Stimulated activated CD4-positive, alpha-beta T cell treated with anti-CD3 and anti-CD28 coated beads, Interleukin-15, amount 100 ng/mL, for 24 hours (primary cell): ENCODE results near the gene TBL1Y.
"Not testable (repeated sequence)": the region's sequence is repeated elsewhere in the genome, so short reads cannot be mapped to it uniquely, and the experiment has no call there.

Experiments used
- DNase-seq: peaks from one replicate; pipeline ENCODE4 v3.0.0-alpha.2; 2020

Gene TBL1Y

DNA sequence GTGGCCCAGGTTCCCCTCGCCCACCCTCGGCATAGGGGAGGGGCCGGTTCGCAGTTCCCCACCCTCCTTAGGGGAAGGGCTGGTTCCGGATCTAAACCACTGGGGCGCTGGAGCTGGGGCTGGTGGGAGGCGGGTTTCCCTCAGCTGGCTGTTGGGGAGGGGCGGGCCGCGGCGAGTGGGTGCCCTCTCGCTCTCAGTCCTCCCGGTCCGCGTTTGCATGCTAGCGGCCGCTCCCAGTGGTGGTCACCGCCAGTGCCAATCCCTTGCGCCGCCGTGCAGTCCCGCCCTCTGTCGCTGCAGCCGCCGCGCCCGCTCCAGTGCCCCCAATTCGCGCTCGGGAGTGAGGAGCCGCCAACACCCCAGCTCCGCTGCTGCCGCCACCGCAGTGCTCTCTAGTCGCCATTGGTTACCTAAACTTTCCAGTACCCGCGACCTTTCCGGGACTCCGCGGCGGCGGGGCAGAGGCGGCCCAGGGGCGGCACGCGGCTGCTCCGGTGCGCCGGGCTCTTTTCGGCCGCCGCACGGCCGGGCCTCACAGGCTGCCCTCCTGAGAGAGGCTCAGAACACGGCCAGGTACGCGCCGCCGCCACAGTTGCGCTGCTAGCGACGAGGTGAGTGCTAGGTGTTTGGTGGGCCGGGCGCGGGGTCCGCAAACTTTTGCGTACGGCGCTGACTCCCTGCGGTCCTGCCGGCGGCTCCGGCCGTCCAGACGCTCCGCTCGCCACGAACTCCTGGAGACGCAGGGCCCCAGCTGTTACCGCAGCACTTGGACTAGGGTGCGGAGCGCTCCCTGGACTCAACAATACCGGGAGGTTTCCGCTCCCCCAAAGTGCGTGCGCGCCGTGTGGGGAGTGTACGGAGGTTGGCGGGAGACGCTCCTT lies at the start of gene TBL1Y:
TBL1Y (plus strand) TSS at position 326 of the 881 bp plus-strand sequence. CDS start 114,388 bp downstream, outside the sequence.
- DNase-seq: peak; percentile 16

DNA sequence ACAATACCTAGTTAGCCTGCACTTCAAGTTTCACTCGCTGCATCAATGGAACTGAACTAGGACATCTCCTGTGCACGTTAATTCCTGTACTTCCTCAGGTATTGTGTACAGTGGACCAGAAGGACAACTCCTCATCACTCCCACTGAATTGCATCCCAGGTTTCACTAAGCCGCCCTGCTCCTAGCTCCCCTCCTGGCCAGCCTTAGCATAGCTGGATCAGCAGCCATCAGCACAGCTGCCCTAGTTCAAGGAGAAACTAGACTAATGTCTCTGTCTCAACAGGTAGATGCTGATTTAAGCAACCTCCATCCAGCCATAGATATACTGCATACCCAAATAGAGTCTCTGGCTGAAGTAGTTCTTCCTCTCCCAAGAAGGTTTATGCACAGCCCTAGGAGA lies 16.0 kb upstream of the TBL1Y start:
- no peak for DNase-seq

DNA sequence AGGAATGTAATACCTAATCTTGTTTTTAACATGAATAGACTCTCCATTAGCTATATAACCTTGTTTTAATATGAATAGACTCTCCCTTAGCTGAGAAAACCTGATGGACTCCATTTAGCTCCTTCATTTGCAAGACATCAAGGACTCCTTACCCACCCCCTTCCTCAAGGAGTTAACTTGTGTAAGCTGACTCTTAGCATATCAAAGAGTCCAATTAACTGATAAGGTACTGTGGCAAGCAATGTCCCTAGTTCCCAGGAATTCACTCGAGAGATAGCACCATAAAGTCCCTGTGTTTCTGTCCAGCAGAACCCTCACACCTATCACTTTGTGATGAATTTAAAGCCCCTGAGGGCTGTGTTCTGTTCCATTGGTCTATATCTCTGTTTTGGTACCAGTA lies 15.3 kb upstream of the TBL1Y start:
- no peak for DNase-seq

- DNase-seq: not testable (repeated sequence)
These were observed 8.4 kb upstream of the TBL1Y start for GRCh38 chrY:6902116-6902515.

DNA sequence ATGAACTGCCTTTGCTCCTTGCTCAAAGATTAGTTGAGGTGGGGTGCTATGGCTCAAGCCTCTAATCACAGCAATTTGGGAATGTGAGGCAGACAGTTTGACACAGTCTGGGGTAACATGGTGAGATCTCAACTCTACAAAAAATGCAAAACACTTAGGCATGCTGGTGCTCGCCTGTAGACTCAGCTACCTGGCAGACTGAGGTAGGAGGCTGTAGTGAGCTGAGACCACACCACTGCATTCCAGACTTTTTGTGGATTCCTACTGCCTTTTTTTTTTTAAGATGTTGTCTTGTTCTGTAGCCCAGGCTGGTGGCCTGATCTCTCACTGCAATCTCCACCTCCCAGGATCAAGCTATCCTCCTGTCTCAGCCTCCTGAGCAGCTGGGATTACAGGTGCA lies 2.9 kb upstream of the TBL1Y start:
- no peak for DNase-seq

- not testable (repeated sequence) for DNase-seq
These were observed 2.5 kb upstream of the TBL1Y start for GRCh38 chrY:6908021-6908420.

- DNase-seq: no peak
These were observed 1.4 kb upstream of the TBL1Y start for GRCh38 chrY:6909118-6909521.

GRCh38 chrY:6909856-6910255 lies 641 bp upstream of the TBL1Y start:
- no peak for DNase-seq

DNA sequence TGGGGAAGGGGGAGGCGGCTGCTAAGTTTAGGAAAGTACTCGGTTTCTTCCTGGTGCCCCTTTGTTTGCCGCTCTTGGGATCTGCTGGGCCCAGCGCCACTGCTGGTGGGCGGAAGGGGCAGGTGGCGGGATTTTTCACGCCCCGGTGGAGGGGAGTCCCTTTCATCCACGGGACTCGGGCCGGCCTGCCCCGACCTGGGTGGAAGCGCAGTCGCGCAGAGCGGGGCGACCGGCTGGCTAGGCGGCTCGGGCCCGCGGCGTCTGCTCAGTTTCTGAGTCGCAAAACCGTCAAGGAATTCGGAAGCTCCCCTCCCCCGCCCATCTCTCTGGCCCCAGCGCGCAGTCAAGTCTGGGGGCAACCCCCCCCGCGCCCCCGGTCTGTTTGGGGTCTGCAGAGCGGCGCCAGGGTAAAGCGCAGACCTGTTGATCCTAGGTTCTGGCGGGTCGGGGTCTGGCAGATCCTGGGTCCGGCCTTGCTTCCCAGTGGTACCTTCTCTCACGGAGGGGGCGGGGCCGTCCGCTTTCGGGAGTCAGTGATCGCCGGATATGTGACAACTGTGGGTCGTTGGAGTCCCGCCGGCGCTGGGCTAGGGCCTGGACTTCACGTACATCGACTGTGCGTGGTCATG lies 870 bp downstream of the TBL1Y start, which contains the start of gene AMELY:
AMELY (minus strand) TSS at position 500 of the 629 bp plus-strand sequence. CDS start 39,144 bp downstream, outside the sequence.
- peak; percentile 1 for DNase-seq

GRCh38 chrY:6913362-6913761 lies 2.9 kb downstream of the TBL1Y start:
- DNase-seq: no peak

GRCh38 chrY:6921061-6921460 lies 10.6 kb downstream of the TBL1Y start:
- no peak for DNase-seq

GRCh38 chrY:6928265-6928664 lies 17.8 kb downstream of the TBL1Y start:
- DNase-seq: no peak

DNA sequence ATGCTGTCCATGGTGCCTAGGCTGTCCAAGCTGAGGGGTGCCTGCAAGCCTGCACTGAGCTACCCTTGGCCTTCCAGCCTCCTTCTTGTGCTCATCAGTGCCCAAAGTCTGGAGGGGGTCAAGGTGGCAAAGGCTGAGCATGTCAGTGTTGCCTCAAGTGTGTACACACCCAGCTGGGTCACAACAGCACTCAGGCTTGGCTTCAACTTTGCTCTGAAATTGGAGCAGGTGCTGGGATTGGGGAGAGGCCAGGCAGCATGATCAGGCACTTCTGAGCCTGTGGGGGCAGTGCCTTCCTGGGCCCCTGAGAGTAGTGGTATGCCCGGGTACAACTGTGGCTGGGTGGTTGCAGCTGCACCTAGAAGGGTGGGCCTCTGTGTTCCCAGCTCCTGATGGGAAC lies 18.7 kb downstream of the TBL1Y start:
- no peak for DNase-seq

DNA sequence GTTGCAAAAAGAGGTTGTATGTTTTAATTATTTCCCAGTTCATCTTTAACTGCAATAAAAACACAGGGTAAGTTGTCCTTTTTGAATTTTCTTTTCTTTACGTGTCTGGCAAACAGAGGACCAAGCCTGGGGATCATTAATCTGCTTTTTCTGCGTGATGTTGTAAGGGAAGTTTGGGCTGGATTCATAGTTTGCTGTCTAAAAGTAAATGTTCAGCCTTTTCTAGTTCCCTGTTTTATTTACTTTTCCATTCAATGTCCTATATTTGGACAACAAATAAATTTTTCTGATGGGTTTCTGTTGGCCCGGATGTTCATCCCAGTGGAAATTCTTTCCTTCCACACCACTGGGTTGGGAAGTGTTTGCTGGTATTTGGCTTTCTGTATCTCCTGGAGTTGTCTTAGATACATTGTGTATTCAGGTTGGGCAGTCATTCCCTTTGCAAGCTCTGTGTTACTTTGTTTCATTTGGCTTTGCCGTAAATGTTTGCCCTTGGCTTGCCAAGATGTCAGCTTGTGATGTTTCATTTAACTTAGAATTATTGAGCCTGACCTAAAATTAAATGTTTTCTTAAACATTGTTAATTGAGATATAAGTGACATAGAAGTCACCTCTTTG lies 21.4 kb downstream of the TBL1Y start:
- DNase-seq: no peak

DNA sequence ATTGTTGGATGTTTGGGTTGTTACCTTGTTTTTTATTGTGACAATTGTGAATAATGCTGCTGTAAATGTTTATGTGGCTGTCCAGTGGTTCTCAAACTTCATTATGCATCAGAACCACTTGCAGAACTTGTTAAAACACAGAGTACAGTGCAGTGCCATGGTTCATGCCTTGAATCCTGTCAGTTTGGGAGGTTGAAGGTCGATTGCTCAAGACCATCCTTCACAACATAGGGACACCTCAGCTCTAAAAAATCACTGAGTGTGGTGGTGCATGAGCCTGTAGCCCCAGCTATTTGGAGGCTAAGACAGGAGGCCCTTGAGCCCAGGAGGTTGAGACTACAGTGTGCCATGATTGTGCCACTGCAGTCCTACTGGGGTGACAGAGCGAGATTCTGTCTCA lies 25.0 kb downstream of the TBL1Y start:
- DNase-seq: no peak

- no peak for DNase-seq
These were observed 37.2 kb downstream of the TBL1Y start for GRCh38 chrY:6947695-6948094.

GRCh38 chrY:6948378-6948777 lies 37.9 kb downstream of the TBL1Y start:
- no peak for DNase-seq

- no peak for DNase-seq
These were observed 39.5 kb downstream of the TBL1Y start for GRCh38 chrY:6949947-6950346.

DNA sequence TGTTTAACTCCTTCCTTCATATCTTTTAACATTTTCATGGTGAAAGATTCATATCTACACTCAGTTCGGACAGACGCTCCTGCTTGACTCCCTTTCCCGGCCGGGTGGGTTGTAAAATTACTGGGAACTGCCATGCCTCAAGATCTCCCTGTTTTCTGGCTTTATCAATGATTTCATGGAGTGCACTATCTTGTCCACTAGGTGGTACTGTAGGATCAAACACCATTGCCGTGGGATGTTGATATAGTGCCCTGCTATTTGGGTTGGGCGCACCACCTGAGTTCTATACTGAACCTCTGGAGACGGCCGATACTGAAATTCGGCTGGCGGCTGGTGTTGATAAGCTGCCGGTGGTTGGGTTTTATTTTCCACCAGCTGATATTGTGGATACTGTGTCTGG lies 54.2 kb downstream of the TBL1Y start:
- peak; percentile 31 for DNase-seq

- DNase-seq: no peak
These were observed 56.0 kb downstream of the TBL1Y start for GRCh38 chrY:6966521-6966920.

DNA sequence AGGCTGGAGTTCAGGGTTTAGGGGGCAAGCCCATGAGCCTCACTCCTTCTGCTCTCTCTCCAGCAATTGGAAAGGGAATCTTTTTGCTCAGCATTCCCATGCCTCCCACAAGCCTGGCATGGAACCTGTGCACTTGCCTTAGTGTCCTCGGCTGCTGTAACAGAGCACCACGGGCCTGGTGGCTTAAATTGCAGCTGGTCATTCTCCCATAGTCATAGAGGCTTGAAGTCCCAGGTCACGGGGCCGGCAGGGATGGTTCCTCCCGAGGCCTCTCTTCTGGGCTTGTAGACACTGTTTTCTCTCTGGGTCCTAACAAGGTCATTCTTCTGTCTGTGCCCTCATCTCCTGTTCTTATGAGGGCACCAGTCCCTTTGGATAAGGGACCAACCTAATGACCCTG lies 57.2 kb downstream of the TBL1Y start:
- DNase-seq: no peak

DNA sequence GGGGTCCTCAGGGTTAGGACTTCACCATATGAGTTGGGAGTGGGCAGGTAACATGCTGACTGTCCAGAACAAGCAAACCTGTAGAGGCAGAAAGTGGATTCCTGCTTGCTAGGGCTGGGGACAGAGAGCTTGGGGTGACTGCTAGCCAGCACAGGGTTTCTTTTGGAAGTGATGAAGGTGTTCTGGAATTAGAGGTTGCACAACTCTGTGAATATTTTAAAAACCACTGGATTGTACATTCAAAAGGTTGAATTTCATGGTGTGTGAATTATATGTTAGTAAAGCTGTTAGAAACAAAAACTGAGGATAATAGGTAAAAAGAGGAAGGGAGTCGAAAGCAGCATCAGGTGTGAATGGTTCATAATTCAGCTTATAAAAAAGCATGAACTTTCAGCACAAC lies 57.7 kb downstream of the TBL1Y start:
- no peak for DNase-seq

- DNase-seq: no peak
These were observed 61.9 kb downstream of the TBL1Y start for GRCh38 chrY:6972271-6972887.
